ENCODE results near the gene COASY. TPM values are rescaled to one million over a fixed set of nuclear protein-coding genes. Genes with fewer than 3 reads are reported as not detected.
A peak's percentile ranks its signal among the peaks of the same experiment; 100 is the strongest.

Gene COASY
- total and polyA plus RNA-seq, 4 donors: 18.2 to 78.1 (median 51.7) TPM

- H3K9ac ChIP-seq (ENCODE audit: low read depth in 1 of 2, low read length in 2 of 2): no peak overlapping the region
- peak overlapping the region; percentile 80 to 89 for H3K27ac ChIP-seq (ENCODE audit: low read depth in 1 of 2, low read length in 2 of 2)
- no peak for DNase-seq (ENCODE audit: low spot score)
- no peak overlapping the region for H3K4me3 ChIP-seq (ENCODE audit: low read depth in 1 of 3, low read length in 3 of 3)
- peak; percentile 96 for TF ChIP-seq FOXA1 (IDR thresholded peaks at IDR 0.05)
- TF ChIP-seq, protein P1, sequence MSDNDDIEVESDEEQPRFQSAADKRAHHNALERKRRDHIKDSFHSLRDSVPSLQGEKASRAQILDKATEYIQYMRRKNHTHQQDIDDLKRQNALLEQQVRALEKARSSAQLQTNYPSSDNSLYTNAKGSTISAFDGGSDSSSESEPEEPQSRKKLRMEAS (IDR thresholded peaks at IDR 0.05): peak; percentile 63
- TF ChIP-seq ATF3 (IDR thresholded peaks at IDR 0.05): no peak
- peak; percentile 29 for TF ChIP-seq YY1 (IDR thresholded peaks at IDR 0.05)
- no peak for TF ChIP-seq TAF1 (conservative IDR thresholded peaks at IDR 0.05)
- TF ChIP-seq RXRA (IDR thresholded peaks at IDR 0.05): peak; percentile 76 to 86
- peak; percentile 84 to 87 for TF ChIP-seq HNF4A (conservative IDR thresholded peaks at IDR 0.05)
- peak; percentile 97 for TF ChIP-seq FOXA2 (IDR thresholded peaks at IDR 0.05)
- TF ChIP-seq, protein P2, sequence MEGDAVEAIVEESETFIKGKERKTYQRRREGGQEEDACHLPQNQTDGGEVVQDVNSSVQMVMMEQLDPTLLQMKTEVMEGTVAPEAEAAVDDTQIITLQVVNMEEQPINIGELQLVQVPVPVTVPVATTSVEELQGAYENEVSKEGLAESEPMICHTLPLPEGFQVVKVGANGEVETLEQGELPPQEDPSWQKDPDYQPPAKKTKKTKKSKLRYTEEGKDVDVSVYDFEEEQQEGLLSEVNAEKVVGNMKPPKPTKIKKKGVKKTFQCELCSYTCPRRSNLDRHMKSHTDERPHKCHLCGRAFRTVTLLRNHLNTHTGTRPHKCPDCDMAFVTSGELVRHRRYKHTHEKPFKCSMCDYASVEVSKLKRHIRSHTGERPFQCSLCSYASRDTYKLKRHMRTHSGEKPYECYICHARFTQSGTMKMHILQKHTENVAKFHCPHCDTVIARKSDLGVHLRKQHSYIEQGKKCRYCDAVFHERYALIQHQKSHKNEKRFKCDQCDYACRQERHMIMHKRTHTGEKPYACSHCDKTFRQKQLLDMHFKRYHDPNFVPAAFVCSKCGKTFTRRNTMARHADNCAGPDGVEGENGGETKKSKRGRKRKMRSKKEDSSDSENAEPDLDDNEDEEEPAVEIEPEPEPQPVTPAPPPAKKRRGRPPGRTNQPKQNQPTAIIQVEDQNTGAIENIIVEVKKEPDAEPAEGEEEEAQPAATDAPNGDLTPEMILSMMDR (IDR thresholded peaks at IDR 0.05; ENCODE audit: low read depth, low read length, missing input control): no peak
- TF ChIP-seq NR2F2 (IDR thresholded peaks at IDR 0.05): no peak
- TF ChIP-seq, protein P3, sequence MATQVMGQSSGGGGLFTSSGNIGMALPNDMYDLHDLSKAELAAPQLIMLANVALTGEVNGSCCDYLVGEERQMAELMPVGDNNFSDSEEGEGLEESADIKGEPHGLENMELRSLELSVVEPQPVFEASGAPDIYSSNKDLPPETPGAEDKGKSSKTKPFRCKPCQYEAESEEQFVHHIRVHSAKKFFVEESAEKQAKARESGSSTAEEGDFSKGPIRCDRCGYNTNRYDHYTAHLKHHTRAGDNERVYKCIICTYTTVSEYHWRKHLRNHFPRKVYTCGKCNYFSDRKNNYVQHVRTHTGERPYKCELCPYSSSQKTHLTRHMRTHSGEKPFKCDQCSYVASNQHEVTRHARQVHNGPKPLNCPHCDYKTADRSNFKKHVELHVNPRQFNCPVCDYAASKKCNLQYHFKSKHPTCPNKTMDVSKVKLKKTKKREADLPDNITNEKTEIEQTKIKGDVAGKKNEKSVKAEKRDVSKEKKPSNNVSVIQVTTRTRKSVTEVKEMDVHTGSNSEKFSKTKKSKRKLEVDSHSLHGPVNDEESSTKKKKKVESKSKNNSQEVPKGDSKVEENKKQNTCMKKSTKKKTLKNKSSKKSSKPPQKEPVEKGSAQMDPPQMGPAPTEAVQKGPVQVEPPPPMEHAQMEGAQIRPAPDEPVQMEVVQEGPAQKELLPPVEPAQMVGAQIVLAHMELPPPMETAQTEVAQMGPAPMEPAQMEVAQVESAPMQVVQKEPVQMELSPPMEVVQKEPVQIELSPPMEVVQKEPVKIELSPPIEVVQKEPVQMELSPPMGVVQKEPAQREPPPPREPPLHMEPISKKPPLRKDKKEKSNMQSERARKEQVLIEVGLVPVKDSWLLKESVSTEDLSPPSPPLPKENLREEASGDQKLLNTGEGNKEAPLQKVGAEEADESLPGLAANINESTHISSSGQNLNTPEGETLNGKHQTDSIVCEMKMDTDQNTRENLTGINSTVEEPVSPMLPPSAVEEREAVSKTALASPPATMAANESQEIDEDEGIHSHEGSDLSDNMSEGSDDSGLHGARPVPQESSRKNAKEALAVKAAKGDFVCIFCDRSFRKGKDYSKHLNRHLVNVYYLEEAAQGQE (IDR thresholded peaks at IDR 0.05): no peak
- TF ChIP-seq ZBTB33 (IDR thresholded peaks at IDR 0.05): peak; percentile 19
- TF ChIP-seq GABPA (IDR thresholded peaks at IDR 0.05 in 1 of 2, conservative IDR thresholded peaks at IDR 0.05 in 1 of 2): no peak
- TF ChIP-seq RAD21 (IDR thresholded peaks at IDR 0.05): peak; percentile 7 to 16
- TF ChIP-seq JUND (IDR thresholded peaks at IDR 0.05): peak in 1 of 2 donors; percentile 51
- peak; percentile 73 for TF ChIP-seq SP1 (IDR thresholded peaks at IDR 0.05)
- no peak for TF ChIP-seq EGR1 (IDR thresholded peaks at IDR 0.05; ENCODE audit: low read depth in 2 of 2)
- TF ChIP-seq HNF4G (IDR thresholded peaks at IDR 0.05): peak; percentile 24
- H3K27me3 ChIP-seq (ENCODE audit: control insufficient read depth in 4 of 4, insufficient read depth in 4 of 4, low read length in 3 of 4): no peaks in the 10 kb centered on the region
- H3K36me3 ChIP-seq (ENCODE audit: control insufficient read depth in 4 of 4, insufficient read depth in 3 of 4, low read depth in 1 of 4, low read length in 3 of 4): no peaks in the 10 kb centered on the region
- peaks cover 23 to 56% (median 42%) of the 10 kb centered on the region in 4 donors for H3K4me1 ChIP-seq (ENCODE audit: control insufficient read depth in 4 of 4, insufficient read depth in 4 of 4, low read length in 3 of 4)
- H3K9me3 ChIP-seq (ENCODE audit: control insufficient read depth in 4 of 4, low read length in 3 of 4): no peaks in the 10 kb centered on the region
- WGBS: 62% methylated on average over 2 of the region's 2 CpGs
These were observed 30.9 kb upstream of the COASY start for GRCh38 chr17:42530952-42531454.
